PC-9 (cell line): Measurements from ENCODE around the gene GCFC2. TPM values are rescaled to one million over a fixed set of nuclear protein-coding genes. Genes with fewer than 3 reads are reported as not detected.
"Not testable (repeated sequence)": the region's sequence is repeated elsewhere in the genome, so short reads cannot be mapped to it uniquely, and the experiment has no call there.

ENCODE experiments used
- BruUV-seq: library from RNA; stranded (reverse); fragments of 400-500 nt; replicated peaks from 2 replicates; lab custom pipeline; 2021; lab: Mats Ljungman, UMichigan
- CTCF ChIA-PET: fragments of 300-600 bp; sonication (Branson Sonifier 250); formaldehyde crosslinking; loops from one replicate; lab custom pipeline; 2022; ENCODE audit warnings: antibody characterized with exemption; lab: Charles Lee
- POLR2A ChIA-PET: fragments of 300-600 bp; sonication (Branson Sonifier 250); formaldehyde crosslinking; loops from one replicate; lab custom pipeline; 2022; ENCODE audit warnings: antibody characterized with exemption; ENCODE audit not compliant: unreplicated experiment; lab: Charles Lee
- DNase-seq, 2 experiments: peaks; one replicate each; pipeline versions ENCODE4 v3.0.0 to v3.0.0-alpha.2; 2015 to 2022; ENCODE audit warnings: mixed read lengths in 1 of 2
- H2AFZ ChIP-seq: fragments of 200-600 bp; sonication (generic); 2 replicates; pipeline ENCODE4 v1.8.1; 2017; ENCODE audit warnings: antibody characterized with exemption
- H3F3A ChIP-seq: fragments of 200-600 bp; sonication (generic); 2 replicates; pipeline ENCODE4 v1.8.1; 2017; ENCODE audit warnings: antibody characterized with exemption, mild to moderate bottlenecking, low read depth; ENCODE audit not compliant: insufficient read depth
- H3K27ac ChIP-seq: fragments of 200-600 bp; sonication (generic); 2 replicates; pipeline ENCODE4 v1.6.1; 2016; ENCODE audit warnings: mixed run types
- H3K27me3 ChIP-seq: fragments of 200-600 bp; sonication (generic); 2 replicates; pipeline ENCODE4 v1.6.1; 2016; ENCODE audit warnings: low read depth, mixed run types; ENCODE audit not compliant: insufficient read depth
- H3K36me3 ChIP-seq: fragments of 200-600 bp; sonication (generic); 2 replicates; pipeline ENCODE4 v1.6.1; 2016; ENCODE audit warnings: low read depth, mixed run types
- H3K4me1 ChIP-seq: fragments of 200-600 bp; sonication (generic); replicated peaks from 2 replicates; pipeline ENCODE4 v1.6.1; 2016; ENCODE audit warnings: mixed run types; ENCODE audit not compliant: insufficient read depth
- H3K4me2 ChIP-seq: fragments of 200-600 bp; sonication (generic); 2 replicates; pipeline ENCODE4 v1.6.1; 2017; ENCODE audit warnings: mixed run types
- H3K4me3 ChIP-seq: fragments of 200-600 bp; sonication (generic); 2 replicates; pipeline ENCODE4 v1.6.1; 2016; ENCODE audit warnings: mixed run types
- H3K79me2 ChIP-seq: fragments of 200-600 bp; sonication (generic); 2 replicates; pipeline ENCODE4 v1.6.1; 2017; ENCODE audit warnings: low read depth, mixed run types
- H3K9me2 ChIP-seq: fragments of 200-600 bp; sonication (generic); 2 replicates; pipeline ENCODE4 v1.8.1; 2017; ENCODE audit warnings: mild to moderate bottlenecking; ENCODE audit not compliant: insufficient read depth
- H3K9me3 ChIP-seq: fragments of 200-600 bp; sonication (generic); 2 replicates; pipeline ENCODE4 v1.8.1; 2016; ENCODE audit warnings: low read depth; ENCODE audit not compliant: insufficient read depth
- H4K20me1 ChIP-seq: fragments of 200-600 bp; sonication (generic); 2 replicates; pipeline ENCODE4 v1.8.1; 2017; ENCODE audit not compliant: insufficient read depth
- CTCF ChIP-seq: fragments of 200-600 bp; sonication (generic); conservative IDR thresholded peaks from 2 replicates; pipeline ENCODE4 v1.6.1; 2017; ENCODE audit warnings: mixed run types, antibody characterized with exemption, mild to moderate bottlenecking, moderate library complexity
- EZH2 ChIP-seq: fragments of 200-600 bp; sonication (generic); IDR thresholded peaks from 2 replicates; pipeline ENCODE4 v1.8.0; 2017; ENCODE audit warnings: antibody characterized with exemption, low read depth
- intact Hi-C: fragments of 100-400 bp; cut with micrococcal nuclease; formaldehyde crosslinking; loops from one replicate; pipeline ENCODE4 v1.10.0; 2022; ENCODE audit not compliant: unreplicated experiment
- total RNA-seq: library from RNA; stranded (reverse); gene quantifications from 2 replicates; pipeline ENCODE4 v1.2.3, GENCODE V29; 2021

GCFC2 gene
- total RNA-seq, 1 experiment from 2014 or later: 15.7 TPM

- ChIA-PET POLR2A (no interaction called here), CTCF (no interaction called here)
- Histone ChIP-seq H3F3A (no peaks in the 10 kb centered on the region; the same call in 1 of the 2 replicates), H3K9me3 (no peaks in the 10 kb centered on the region), H3K4me2 (no peak overlapping the region), H3K79me2 (no peaks in the 10 kb centered on the region), H3K36me3 (0 out of 2 replicates have a peak, but pooled peaks cover 3% of the 10 kb centered on the region), H3K27ac (no peak overlapping the region), H3K27me3 (no peaks in the 10 kb centered on the region), H3K9me2 (no peaks in the 10 kb centered on the region), H3K4me3 (no peak overlapping the region), H2AFZ (no peak overlapping the region), H4K20me1 (no peaks in the 10 kb centered on the region), H3K4me1 (no peaks in the 10 kb centered on the region)
- no peak for DNase-seq
- intact Hi-C loops: no loop called here
- BruUV-seq: no TSS peak
- no peak for TF ChIP-seq EZH2
- no peak for TF ChIP-seq CTCF
These were observed 31.2 kb downstream of the GCFC2 start for GRCh38 chr2:75679556-75679955.

GRCh38 chr2:75676464-75676863, 34.3 kb downstream of the GCFC2 start:
- Histone ChIP-seq H3K27ac (no peak overlapping the region), H4K20me1 (no peaks in the 10 kb centered on the region), H3K27me3 (no peaks in the 10 kb centered on the region), H3K9me2 (no peaks in the 10 kb centered on the region), H3F3A (no peaks in the 10 kb centered on the region; the same call in 1 of the 2 replicates), H3K4me3 (no peak overlapping the region), H2AFZ (no peak overlapping the region), H3K79me2 (no peaks in the 10 kb centered on the region), H3K36me3 (0 out of 2 replicates have a peak, but pooled peaks cover 3% of the 10 kb centered on the region), H3K4me2 (no peak overlapping the region), H3K4me1 (no peaks in the 10 kb centered on the region), H3K9me3 (no peaks in the 10 kb centered on the region)
- intact Hi-C loops: loop anchor here (2.0 kb wide), 1 partner anchor 36 kb away; no protein-coding TSS in a partner anchor
- no TSS peak for BruUV-seq
- TF ChIP-seq EZH2 (no peak), CTCF (no peak)
- DNase-seq: no peak
- ChIA-PET CTCF (interaction anchor here (0.6 to 1.0 kb wide), 2 partner anchors 22 to 30 kb away, joined by 3 to 4 read pairs; partner anchors contain the start of gene MRPL19), POLR2A (no interaction called here)

- H3K27ac ChIP-seq: no peak overlapping the region
- no TSS peak for BruUV-seq
- no peaks in the 10 kb centered on the region for H3K4me1 ChIP-seq
- H3K9me3 ChIP-seq: no peaks in the 10 kb centered on the region
- CTCF ChIA-PET: no interaction called here
- intact Hi-C loops: loop anchor here (2.0 kb wide), 1 partner anchor 35 kb away; no protein-coding TSS in a partner anchor
- TF ChIP-seq EZH2 (no peak), CTCF (no peak)
- H3K9me2 ChIP-seq: no peaks in the 10 kb centered on the region
- H3K4me2 ChIP-seq: no peak overlapping the region
- POLR2A ChIA-PET: no interaction called here
- no peak overlapping the region for H3K4me3 ChIP-seq
- H3K79me2 ChIP-seq: no peaks in the 10 kb centered on the region
- no peak for DNase-seq
- H4K20me1 ChIP-seq: no peaks in the 10 kb centered on the region
- no peaks in the 10 kb centered on the region; the same call in 1 of the 2 replicates for H3F3A ChIP-seq
- H3K36me3 ChIP-seq: 0 out of 2 replicates have a peak, but pooled peaks cover 3% of the 10 kb centered on the region
- no peaks in the 10 kb centered on the region for H3K27me3 ChIP-seq
- H2AFZ ChIP-seq: no peak overlapping the region
These were observed 34.8 kb downstream of the GCFC2 start for GRCh38 chr2:75675908-75676307.

GRCh38 chr2:75675423-75675822, 35.3 kb downstream of the GCFC2 start:
- intact Hi-C loops, H3K9me3 ChIP-seq: not testable (repeated sequence)

More at GRCh38 chr2:75675423-75675822, 35.3 kb downstream of the GCFC2 start:
- H3K4me3 ChIP-seq, H3K27ac ChIP-seq, H3K27me3 ChIP-seq, BruUV-seq, POLR2A ChIA-PET, DNase-seq, H2AFZ ChIP-seq, H3K4me2 ChIP-seq, H3K9me2 ChIP-seq, H3K79me2 ChIP-seq, H3K36me3 ChIP-seq, H3F3A ChIP-seq, H3K4me1 ChIP-seq, CTCF ChIA-PET, H4K20me1 ChIP-seq: not testable (repeated sequence)
